B cell (primary cell): ENCODE data around the gene MAVS. TPM values are rescaled to one million over a fixed set of nuclear protein-coding genes. Genes with fewer than 3 reads are reported as not detected.

Experiments
- ATAC-seq: fragments of 200-7000 bp; cut with Tn5 transposase; one replicate; pipeline ENCODE4 v1.10.0; 2021; ENCODE audit warnings: low read depth, mild to moderate bottlenecking, moderate number of reproducible peaks, moderate library complexity
- CTCF ChIA-PET: fragments of 350-600 bp; sonication (Branson Sonifier 250); formaldehyde crosslinking; loops from one replicate; lab custom pipeline; 2021; ENCODE audit warnings: antibody characterized with exemption, inconsistent platforms; lab: Charles Lee
- POLR2A ChIA-PET: fragments of 350-600 bp; sonication (Branson Sonifier 250); formaldehyde crosslinking; loops from one replicate; lab custom pipeline; 2021; ENCODE audit warnings: antibody characterized with exemption; lab: Charles Lee
- DNase-seq: peaks from one replicate; pipeline ENCODE4 v3.0.0; 2013
- H2AFZ ChIP-seq: 2 replicates; pipeline ENCODE4 v1.6.1; 2012; ENCODE audit warnings: mild to moderate bottlenecking, low read depth, low read length; ENCODE audit not compliant: insufficient read depth, poor library complexity, severe bottlenecking
- H3K27ac ChIP-seq, 2 donors: 1 replicate in 1 of 2; 2 replicates in 1 of 2; pipeline ENCODE4 v1.5.1; 2012 to 2013; ENCODE audit warnings: low read length in 2 of 2, mild to moderate bottlenecking in 2 of 2, moderate library complexity in 1 of 2
- H3K27me3 ChIP-seq, 4 experiments: fragments of 200-600 bp in 1 of 4; sonication (generic) in 1 of 4; replicated peaks in 1 of 4; 1 replicate in 2 of 4; 2 replicates in 2 of 4; pipeline versions ENCODE4 v1.6.1 to v1.7.0; 2013 to 2016; ENCODE audit warnings: low read length in 3 of 4, mild to moderate bottlenecking in 2 of 4, mixed read lengths in 1 of 4, moderate library complexity in 1 of 4; ENCODE audit not compliant: insufficient read depth in 4 of 4, control insufficient read depth in 3 of 4; ENCODE audit errors: control extremely low read depth in 1 of 4
- H3K36me3 ChIP-seq, 2 experiments: replicated peaks in 1 of 2; 1 replicate in 1 of 2; 2 replicates in 1 of 2; pipeline versions ENCODE4 v1.6.1 to v1.7.1; 2013; ENCODE audit warnings: low read length in 1 of 2; ENCODE audit not compliant: insufficient read depth in 2 of 2, control insufficient read depth in 1 of 2; ENCODE audit errors: control extremely low read depth in 1 of 2, extremely low read depth in 1 of 2
- H3K4me1 ChIP-seq, 2 donors: fragments of 200-600 bp in 1 of 2; sonication (generic) in 1 of 2; 1 replicate in 1 of 2; 2 replicates in 1 of 2; pipeline versions ENCODE4 v1.5.1 to v1.6.1; 2013 to 2017; ENCODE audit warnings: low read length in 2 of 2; ENCODE audit not compliant: control insufficient read depth in 2 of 2, insufficient read depth in 2 of 2
- H3K4me2 ChIP-seq: replicated peaks from 2 replicates; pipeline ENCODE3; 2012; ENCODE audit warnings: mild to moderate bottlenecking, low read depth, low read length; ENCODE audit not compliant: poor library complexity, severe bottlenecking
- H3K4me3 ChIP-seq, 5 experiments: fragments of 200-600 bp in 1 of 5; sonication (generic) in 1 of 5; 1 replicate in 3 of 5; 2 replicates in 2 of 5; pipeline versions ENCODE4 v1.5.1 to v1.7.0; 2011 to 2016; ENCODE audit warnings: low read length in 4 of 5, mild to moderate bottlenecking in 4 of 5, low read depth in 2 of 5, control low read depth in 1 of 5, moderate library complexity in 1 of 5; ENCODE audit not compliant: insufficient read depth in 1 of 5; ENCODE audit errors: control extremely low read depth in 1 of 5, extremely low read depth in 1 of 5
- H3K79me2 ChIP-seq: fragments of 200-600 bp; sonication (generic); one replicate; pipeline ENCODE4 v1.6.0; 2016; ENCODE audit warnings: low read length; ENCODE audit not compliant: control insufficient read depth, insufficient read depth
- H3K9ac ChIP-seq: fragments of 200-600 bp; sonication (generic); 2 replicates; pipeline ENCODE4 v1.6.1; 2017; ENCODE audit warnings: mild to moderate bottlenecking, low read length, moderate library complexity
- H3K9me3 ChIP-seq, 3 donors: one replicate each; pipeline versions ENCODE4 v1.6.1 to v1.7.1; 2013; ENCODE audit warnings: low read length in 2 of 3; ENCODE audit not compliant: control insufficient read depth in 2 of 3, insufficient read depth in 1 of 3; ENCODE audit errors: control extremely low read depth in 1 of 3
- H4K20me1 ChIP-seq: 2 replicates; pipeline ENCODE4 v1.6.0; 2012; ENCODE audit warnings: mild to moderate bottlenecking, low read length; ENCODE audit not compliant: insufficient read depth, control insufficient read depth, poor library complexity, severe bottlenecking
- H3K27ac Mint-ChIP-seq: one replicate; pipeline ENCODE4 v1.8.0; 2021; ENCODE audit warnings: mixed read lengths
- H3K27me3 Mint-ChIP-seq: one replicate; pipeline ENCODE4 v1.8.0; 2021; ENCODE audit warnings: mixed read lengths
- H3K4me1 Mint-ChIP-seq: one replicate; pipeline ENCODE4 v1.8.0; 2021; ENCODE audit warnings: mixed read lengths
- H3K4me3 Mint-ChIP-seq: one replicate; pipeline ENCODE4 v1.8.0; 2021; ENCODE audit warnings: mixed read lengths
- H3K9me3 Mint-ChIP-seq: one replicate; pipeline ENCODE4 v1.8.0; 2022; ENCODE audit warnings: mixed read lengths; ENCODE audit not compliant: insufficient read depth
- EZH2 ChIP-seq: IDR thresholded peaks from 2 replicates; pipeline ENCODE4 v1.6.1; 2012; ENCODE audit warnings: borderline replicate concordance, low read depth, mild to moderate bottlenecking, moderate library complexity, low read length; ENCODE audit not compliant: insufficient read depth, poor library complexity, severe bottlenecking
- WGBS: methylation state at CpG from one replicate; pipeline ENCODE4 v1.1.5; 2013; ENCODE audit warnings: missing lambda C conversion rate; ENCODE audit not compliant: insufficient coverage; 5-methylcytosine and 5-hydroxymethylcytosine counted together
- intact Hi-C: fragments of 100-400 bp; cut with micrococcal nuclease; formaldehyde crosslinking; loops from one replicate; pipeline ENCODE4 v1.10.0; 2022
- polyA minus RNA-seq: library from RNA; depleted of rRNA, polyadenylated mRNA; stranded (reverse); fragments of >200 nt; gene quantifications from 2 replicates; pipeline ENCODE4 v1.2.3, GENCODE V29; 2012
- polyA plus RNA-seq: library from polyadenylated mRNA; depleted of rRNA; stranded (reverse); fragments of >200 nt; gene quantifications from 2 replicates; pipeline ENCODE4 v1.2.3, GENCODE V29; 2012
- total RNA-seq, 2 donors: library from RNA; stranded (reverse); fragments of 120-200 nt in 1 of 2; gene quantifications; 1 replicate in 1 of 2; 2 replicates in 1 of 2; pipeline versions ENCODE4 v1.2.3 to v1.2.4, GENCODE V29; 2013 to 2022
- TF ChIP-seq, protein P1 (sequence below): fragments of 200-600 bp; IDR thresholded peaks from one replicate; pipeline ENCODE4 v1.8.0; 2022; ENCODE audit warnings: antibody characterized with exemption, mild to moderate bottlenecking

MAVS gene
- total RNA-seq = 52.2 and 53.3 TPM in 2 replicates
- 13.5 TPM for total RNA-seq (2013)
- polyA plus RNA-seq = 14.7 and 17.2 TPM in 2 replicates
- 10.4 and 18.8 TPM in 2 replicates for polyA minus RNA-seq

- intact Hi-C loops = loop anchor here (1.0 to 2.0 kb wide), 7 partner anchors 8 to 238 kb away; partner anchors contain the start of genes ADISSP, AP5S1, CDC25B and CENPB
- peak within 1 kb of the TSS; percentile 88 for H3K4me2 ChIP-seq
- H3K9me3 ChIP-seq = no peaks in the 10 kb centered on the region
- H3K9ac ChIP-seq = peak within 1 kb of the TSS; percentile 78
- H3K79me2 ChIP-seq = peaks cover 38% of the 10 kb centered on the region
- H3K4me3 ChIP-seq = peak within 1 kb of the TSS; percentile 59 to 93 (median 86)
- Mint-ChIP-seq H3K4me3 (peak within 1 kb of the TSS; percentile 90), H3K9me3 (no peaks in the 10 kb centered on the region), H3K27me3 (no peaks in the 10 kb centered on the region), H3K27ac (peak within 1 kb of the TSS; percentile 87), H3K4me1 (peaks cover 32% of the 10 kb centered on the region)
- ChIA-PET CTCF (interaction anchor here (1.5 kb wide), 1 partner anchor 60 kb away, joined by 4 read pairs; no protein-coding TSS in a partner anchor), POLR2A (interaction anchor here (0.9 to 1.5 kb wide), 2 partner anchors 26 to 79 kb away, joined by 3 read pairs; partner anchors contain the start of genes ADISSP and AP5S1)
- peak within 1 kb of the TSS; percentile 87 for H2AFZ ChIP-seq
- peak within 1 kb of the TSS; percentile 63 to 86 for H3K27ac ChIP-seq
- ATAC-seq (peak; percentile 98), DNase-seq (peak; percentile 88)
- TF ChIP-seq, protein P1, sequence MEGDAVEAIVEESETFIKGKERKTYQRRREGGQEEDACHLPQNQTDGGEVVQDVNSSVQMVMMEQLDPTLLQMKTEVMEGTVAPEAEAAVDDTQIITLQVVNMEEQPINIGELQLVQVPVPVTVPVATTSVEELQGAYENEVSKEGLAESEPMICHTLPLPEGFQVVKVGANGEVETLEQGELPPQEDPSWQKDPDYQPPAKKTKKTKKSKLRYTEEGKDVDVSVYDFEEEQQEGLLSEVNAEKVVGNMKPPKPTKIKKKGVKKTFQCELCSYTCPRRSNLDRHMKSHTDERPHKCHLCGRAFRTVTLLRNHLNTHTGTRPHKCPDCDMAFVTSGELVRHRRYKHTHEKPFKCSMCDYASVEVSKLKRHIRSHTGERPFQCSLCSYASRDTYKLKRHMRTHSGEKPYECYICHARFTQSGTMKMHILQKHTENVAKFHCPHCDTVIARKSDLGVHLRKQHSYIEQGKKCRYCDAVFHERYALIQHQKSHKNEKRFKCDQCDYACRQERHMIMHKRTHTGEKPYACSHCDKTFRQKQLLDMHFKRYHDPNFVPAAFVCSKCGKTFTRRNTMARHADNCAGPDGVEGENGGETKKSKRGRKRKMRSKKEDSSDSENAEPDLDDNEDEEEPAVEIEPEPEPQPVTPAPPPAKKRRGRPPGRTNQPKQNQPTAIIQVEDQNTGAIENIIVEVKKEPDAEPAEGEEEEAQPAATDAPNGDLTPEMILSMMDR = no peak
- no peak for TF ChIP-seq EZH2
- WGBS = under 1% methylated on average over 72 of the region's 72 CpGs
- peaks cover 13% of the 10 kb centered on the region for H4K20me1 ChIP-seq
- H3K36me3 ChIP-seq = no peaks in the 10 kb centered on the region
- no peaks in the 10 kb centered on the region for H3K27me3 ChIP-seq
- H3K4me1 ChIP-seq = peaks cover 8 to 18% of the 10 kb centered on the region in 2 donors
Observed at GRCh38 chr20:3846740-3847428, at the start of gene MAVS. TSS of gene MAVS (plus strand) at chr20:3846834. CDS start at chr20:3854625, 7,791 bp downstream.

DNA sequence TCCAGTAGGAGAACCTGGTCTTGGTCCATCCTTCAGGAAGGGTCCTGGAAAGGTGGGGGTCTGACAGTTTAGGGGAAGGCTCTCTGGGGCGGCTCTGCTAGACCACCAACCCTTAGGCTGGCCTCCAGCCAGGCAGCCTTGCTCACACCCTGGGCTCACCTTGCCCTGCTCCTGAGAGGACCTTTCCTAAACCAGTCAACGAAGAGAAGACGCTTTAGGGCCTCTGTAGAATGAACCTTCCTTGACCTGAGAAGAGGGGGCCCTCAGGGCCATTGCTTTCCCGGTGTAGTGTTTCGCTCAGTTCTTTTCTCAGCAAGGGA lies 49.4 kb upstream of the MAVS start:
- DNase-seq (no peak), ATAC-seq (no peak)
- Histone ChIP-seq H3K79me2 (peaks cover 23% of the 10 kb centered on the region), H4K20me1 (peaks cover 4% of the 10 kb centered on the region), H3K4me3 (peak overlapping the region in 4 of 5 experiments; percentile 61 to 91 (median 86)), H3K36me3 (peaks cover 0 to 21% of the 10 kb centered on the region in 2 experiments), H3K27me3 (no peaks in the 10 kb centered on the region), H3K9ac (peak overlapping the region; percentile 63), H3K27ac (peak overlapping the region; percentile 79 to 85), H3K4me2 (peak overlapping the region; percentile 99), H3K4me1 (peaks cover 51 to 65% of the 10 kb centered on the region in 2 donors), H3K9me3 (no peaks in the 10 kb centered on the region), H2AFZ (no peak overlapping the region)
- Mint-ChIP-seq H3K4me1 (peaks cover 56% of the 10 kb centered on the region), H3K9me3 (no peaks in the 10 kb centered on the region), H3K27ac (peak overlapping the region; percentile 94), H3K4me3 (peak overlapping the region; percentile 84), H3K27me3 (no peaks in the 10 kb centered on the region)
- intact Hi-C loops = loop anchor here (2.0 kb wide), 1 partner anchor 50 kb away; the partner anchor contains the start of gene MAVS
- ChIA-PET POLR2A (no interaction called here), CTCF (interaction anchor here (1.8 kb wide), 1 partner anchor 10 kb away, joined by 8 read pairs; the partner anchor contains the start of gene CENPB)
- no peak for TF ChIP-seq EZH2
- TF ChIP-seq, protein P1 = no peak
- 89% methylated on average over 3 of the region's 5 CpGs for WGBS
